BJ (cell line): ENCODE results near the gene OR13J1. TPM values are rescaled to one million over a fixed set of nuclear protein-coding genes. Genes with fewer than 3 reads are reported as not detected.
"Not testable (repeated sequence)": the region's sequence is repeated elsewhere in the genome, so short reads cannot be mapped to it uniquely, and the experiment has no call there.

Experiments
- CTCF ChIA-PET: fragments of 350-600 bp; formaldehyde crosslinking; extraction: SDS; loops from one replicate; lab custom pipeline; 2021; ENCODE audit warnings: antibody characterized with exemption, inconsistent platforms; lab: Yijun Ruan, JAX
- POLR2A ChIA-PET: fragments of 300-600 bp; sonication (Branson Sonifier 250); formaldehyde crosslinking; extraction: SDS; loops from one replicate; lab custom pipeline; 2021; ENCODE audit warnings: antibody characterized with exemption; lab: Charles Lee
- DNase-seq: peaks from one replicate; pipeline ENCODE4 v3.0.0-alpha.2; 2011; ENCODE audit warnings: low read depth
- H3K27me3 ChIP-seq: 2 replicates; pipeline ENCODE4 v1.6.0; 2011; ENCODE audit warnings: low read length; ENCODE audit not compliant: control insufficient read depth, insufficient read depth
- H3K36me3 ChIP-seq: 2 replicates; pipeline ENCODE4 v1.5.1; 2011; ENCODE audit warnings: low read length; ENCODE audit not compliant: control insufficient read depth, insufficient read depth
- H3K4me3 ChIP-seq: 2 replicates; pipeline ENCODE4 v1.5.1; 2011; ENCODE audit warnings: low read depth, mild to moderate bottlenecking, control low read depth, low read length
- CTCF ChIP-seq: IDR thresholded peaks from 2 replicates; pipeline ENCODE4 v1.5.1; 2011; ENCODE audit warnings: low read depth, mild to moderate bottlenecking, control low read depth, inconsistent platforms, low read length, moderate library complexity; ENCODE audit not compliant: insufficient read depth
- polyA plus RNA-seq: library from polyadenylated mRNA; depleted of rRNA; stranded (reverse); fragments of >200 nt; gene quantifications from 2 replicates; pipeline ENCODE4 v1.2.3, GENCODE V29; 2011

Gene OR13J1
- polyA plus RNA-seq, 1 experiment, result not detected

- TF ChIP-seq CTCF, result no peak
- DNase-seq, result no peak
- Histone ChIP-seq H3K36me3 (no peaks in the 10 kb centered on the region), H3K4me3 (no peak overlapping the region), H3K27me3 (peaks cover 10% of the 10 kb centered on the region)
- ChIA-PET POLR2A (no interaction called here), CTCF (interaction anchor here (1.0 to 7.8 kb wide), 6 partner anchors 10 to 117 kb away, joined by 3 to 38 read pairs (median 8); partner anchors contain the start of gene HRCT1)
Observed at GRCh38 chr9:35892051-35892450, 21.9 kb upstream of the OR13J1 start.

GRCh38 chr9:35891646-35892045 lies 21.4 kb upstream of the OR13J1 start:
- CTCF ChIA-PET, result interaction anchor here (1.0 to 7.8 kb wide), 7 partner anchors 10 to 117 kb away, joined by 3 to 38 read pairs (median 7); partner anchors contain the start of genes HINT2 and HRCT1

GRCh38 chr9:35884908-35885307 lies 14.7 kb upstream of the OR13J1 start:
- DNase-seq, H3K27me3 ChIP-seq, H3K36me3 ChIP-seq, POLR2A ChIA-PET, H3K4me3 ChIP-seq: not testable (repeated sequence)
- CTCF ChIA-PET, result interaction anchor here (1.0 to 1.9 kb wide), 4 partner anchors 57 to 96 kb away, joined by 3 to 14 read pairs (median 6); no protein-coding TSS in a partner anchor

More at GRCh38 chr9:35891646-35892045, 21.4 kb upstream of the OR13J1 start:
- no peak overlapping the region for H3K4me3 ChIP-seq
- POLR2A ChIA-PET, result no interaction called here
- DNase-seq, result no peak
- H3K36me3 ChIP-seq, result no peaks in the 10 kb centered on the region
- H3K27me3 ChIP-seq, result peaks cover 10% of the 10 kb centered on the region
- TF ChIP-seq CTCF, result no peak

- no peak overlapping the region for H3K4me3 ChIP-seq
- no peak for TF ChIP-seq CTCF
- ChIA-PET POLR2A (no interaction called here), CTCF (interaction anchor here (1.0 to 5.1 kb wide), 22 partner anchors 10 to 141 kb away, joined by 3 to 92 read pairs (median 6); partner anchors contain the start of genes FAM221B, HRCT1, NPR2 and OR13J1)
- H3K36me3 ChIP-seq, result no peaks in the 10 kb centered on the region
- H3K27me3 ChIP-seq, result no peaks in the 10 kb centered on the region
- no peak for DNase-seq
Observed at GRCh38 chr9:35882996-35883395, 12.8 kb upstream of the OR13J1 start.

- TF ChIP-seq CTCF, result peak; percentile 99
- Histone ChIP-seq H3K36me3 (no peaks in the 10 kb centered on the region), H3K27me3 (no peaks in the 10 kb centered on the region), H3K4me3 (no peak overlapping the region)
- POLR2A ChIA-PET, result interaction anchor here (0.6 kb wide), 3 partner anchors 44 to 344 kb away, joined by 3 to 4 read pairs (median 3); partner anchors contain the start of gene HINT2
- CTCF ChIA-PET, result interaction anchor here (0.6 to 5.1 kb wide), 44 partner anchors 9 to 154 kb away, joined by 3 to 92 read pairs (median 5); partner anchors contain the start of genes FAM221B, HINT2, HRCT1 and NPR2
- DNase-seq, result peak; percentile 20
Observed at GRCh38 chr9:35882263-35882848, 12.2 kb upstream of the OR13J1 start.
